ENCODE results near the gene PHC3. TPM values are rescaled to one million over a fixed set of nuclear protein-coding genes. Genes with fewer than 3 reads are reported as not detected.
A peak's percentile ranks its signal among the peaks of the same experiment; 100 is the strongest.

PHC3 gene
- total RNA-seq, 1 donor from 2014 or later = 32.4 TPM

DNA sequence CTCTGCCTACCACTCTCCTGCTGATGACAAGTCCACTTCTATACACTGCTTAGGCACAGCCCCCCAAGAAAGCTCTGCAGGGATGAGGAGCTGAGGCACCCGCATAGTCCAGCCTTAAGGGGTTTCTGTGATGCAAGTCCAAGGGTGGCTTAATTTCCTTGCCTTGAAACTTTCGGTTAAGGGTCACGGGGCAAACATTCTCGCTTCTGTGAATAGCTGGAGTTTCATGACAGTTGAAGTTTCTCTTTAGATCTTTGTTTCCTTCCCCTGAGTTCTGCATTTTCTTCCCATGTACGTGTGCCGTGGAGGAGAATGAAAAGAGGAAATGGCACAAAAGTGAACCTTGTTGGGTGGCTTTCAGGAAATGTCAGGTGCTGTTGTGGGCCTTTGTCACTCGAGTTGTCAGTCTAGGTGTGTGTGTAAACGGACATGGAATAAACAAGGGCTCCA, 136.7 kb downstream of the PHC3 start:
- Mint-ChIP-seq H3K36me3 (ENCODE audit: low read depth, unreplicated experiment) (no peaks in the 10 kb centered on the region), H3K4me1 (ENCODE audit: unreplicated experiment) (peaks cover 4% of the 10 kb centered on the region), H3K27ac (ENCODE audit: unreplicated experiment) (no peak overlapping the region), H3K9me3 (ENCODE audit: unreplicated experiment) (no peaks in the 10 kb centered on the region), H3K4me3 (ENCODE audit: unreplicated experiment) (no peak overlapping the region), H3K27me3 (ENCODE audit: unreplicated experiment) (peaks cover 4% of the 10 kb centered on the region)
- DNase-seq (ENCODE audit: low spot score) = no peak
- no peak for TF ChIP-seq CTCF (IDR thresholded peaks at IDR 0.05; ENCODE audit: unreplicated experiment)

GRCh38 chr3:170044271-170044670, 137.3 kb downstream of the PHC3 start:
- Mint-ChIP-seq H3K36me3 (ENCODE audit: low read depth, unreplicated experiment) (no peaks in the 10 kb centered on the region), H3K27ac (ENCODE audit: unreplicated experiment) (no peak overlapping the region), H3K27me3 (ENCODE audit: unreplicated experiment) (peaks cover 4% of the 10 kb centered on the region), H3K4me1 (ENCODE audit: unreplicated experiment) (peaks cover 4% of the 10 kb centered on the region), H3K4me3 (ENCODE audit: unreplicated experiment) (no peak overlapping the region), H3K9me3 (ENCODE audit: unreplicated experiment) (no peaks in the 10 kb centered on the region)
- no peak for DNase-seq (ENCODE audit: low spot score)
- TF ChIP-seq CTCF (IDR thresholded peaks at IDR 0.05; ENCODE audit: unreplicated experiment) = no peak

GRCh38 chr3:170043506-170043905, 138.0 kb downstream of the PHC3 start:
- no peak for TF ChIP-seq CTCF (IDR thresholded peaks at IDR 0.05; ENCODE audit: unreplicated experiment)
- Mint-ChIP-seq H3K4me3 (ENCODE audit: unreplicated experiment) (no peak overlapping the region), H3K27me3 (ENCODE audit: unreplicated experiment) (peaks cover 4% of the 10 kb centered on the region), H3K27ac (ENCODE audit: unreplicated experiment) (no peak overlapping the region), H3K36me3 (ENCODE audit: low read depth, unreplicated experiment) (no peaks in the 10 kb centered on the region), H3K4me1 (ENCODE audit: unreplicated experiment) (peaks cover 4% of the 10 kb centered on the region), H3K9me3 (ENCODE audit: unreplicated experiment) (no peaks in the 10 kb centered on the region)
- no peak for DNase-seq (ENCODE audit: low spot score)

DNA sequence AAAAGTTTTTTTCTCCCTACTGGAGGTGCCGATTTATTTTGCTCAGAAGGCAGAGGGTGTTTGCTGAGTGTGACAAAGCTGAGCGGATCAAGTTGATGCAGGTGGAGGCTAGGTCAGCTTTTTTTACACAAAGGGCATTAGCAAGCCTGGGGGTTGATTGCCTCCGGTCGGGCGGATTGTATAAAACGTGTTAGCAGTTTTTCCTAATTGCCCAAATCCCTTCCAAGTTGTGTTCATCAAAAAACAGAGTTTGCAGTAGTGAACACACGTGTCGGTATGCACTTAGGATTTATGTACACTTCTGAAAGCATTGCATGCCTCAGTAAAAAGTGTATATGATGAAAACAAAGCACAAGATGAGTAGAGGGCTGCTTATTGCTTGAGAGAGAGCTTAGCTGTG, 141.1 kb downstream of the PHC3 start:
- no peak overlapping the region for H3K4me3 Mint-ChIP-seq (ENCODE audit: unreplicated experiment)
- DNase-seq (ENCODE audit: low spot score) = no peak
- H3K36me3 Mint-ChIP-seq (ENCODE audit: low read depth, unreplicated experiment) = no peaks in the 10 kb centered on the region
- no peaks in the 10 kb centered on the region for H3K9me3 Mint-ChIP-seq (ENCODE audit: unreplicated experiment)
- H3K27ac Mint-ChIP-seq (ENCODE audit: unreplicated experiment) = no peak overlapping the region
- peaks cover 6% of the 10 kb centered on the region for H3K27me3 Mint-ChIP-seq (ENCODE audit: unreplicated experiment)
- no peak for TF ChIP-seq CTCF (IDR thresholded peaks at IDR 0.05; ENCODE audit: unreplicated experiment)
- H3K4me1 Mint-ChIP-seq (ENCODE audit: unreplicated experiment) = peaks cover 4% of the 10 kb centered on the region

GRCh38 chr3:170038434-170039110, 143.0 kb downstream of the PHC3 start:
- Mint-ChIP-seq H3K4me1 (ENCODE audit: unreplicated experiment) (peaks cover 3% of the 10 kb centered on the region), H3K27me3 (ENCODE audit: unreplicated experiment) (peaks cover 3% of the 10 kb centered on the region), H3K4me3 (ENCODE audit: unreplicated experiment) (peak overlapping the region; percentile 91), H3K9me3 (ENCODE audit: unreplicated experiment) (no peaks in the 10 kb centered on the region), H3K36me3 (ENCODE audit: low read depth, unreplicated experiment) (no peaks in the 10 kb centered on the region), H3K27ac (ENCODE audit: unreplicated experiment) (no peak overlapping the region)
- DNase-seq (ENCODE audit: low spot score) = peak; percentile 22
- TF ChIP-seq CTCF (IDR thresholded peaks at IDR 0.05; ENCODE audit: unreplicated experiment) = no peak

Data from endothelial cell (in vitro differentiated cells).